ENCODE results near the gene ADARB2. TPM values are rescaled to one million over a fixed set of nuclear protein-coding genes. Genes with fewer than 3 reads are reported as not detected.

ADARB2 gene
- total and polyA plus RNA-seq, 10 of the 15 experiments (the other 5 are each of a cell fraction or from before 2014, with no cell fraction given), result 0.02 to 4.1 (median 0.76) TPM

- no peaks in the 10 kb centered on the region for H4K20me1 ChIP-seq (ENCODE audit: control insufficient read depth, insufficient read depth)
- DNase-seq (ENCODE audit: low read depth, low spot score) (no peak), FAIRE-seq (no peak), ATAC-seq (no peak)
- no peak overlapping the region for H3K9ac ChIP-seq (ENCODE audit: control insufficient read depth, insufficient read depth, low read length)
- intact Hi-C loops (cut with micrococcal nuclease; ENCODE audit: unreplicated experiment) (no loop called here), in situ Hi-C loops (cut with MboI) (no loop called here)
- H3K27me3 ChIP-seq (replicated peaks in 1 of 2; ENCODE audit: control insufficient read depth in 2 of 2, insufficient read depth in 2 of 2, low read length in 1 of 2), result no peaks in the 10 kb centered on the region; a peak in 2 of 4 replicates
- SMC1A ChIA-PET (ENCODE audit: uncharacterized antibody, unreplicated experiment), result interaction anchor here (0.8 kb wide), 1 partner anchor 543 kb away, joined by 3 read pairs; no protein-coding TSS in a partner anchor
- no peaks in the 10 kb centered on the region for H3K79me2 ChIP-seq (ENCODE audit: control insufficient read depth, insufficient read depth, low read length)
- TF ChIP-seq ZNF592 (IDR thresholded peaks at IDR 0.05) (no peak), MAX (IDR thresholded peaks at IDR 0.05; ENCODE audit: low read depth, low read length) (no peak)
- H3K4me1 ChIP-seq (ENCODE audit: control insufficient read depth, insufficient read depth, low read length), result no peaks in the 10 kb centered on the region
- no peak overlapping the region for H3K27ac ChIP-seq (ENCODE audit: control insufficient read depth, insufficient read depth)
- H3K9me3 ChIP-seq (replicated peaks; ENCODE audit: control insufficient read depth, insufficient read depth, low read length), result no peaks in the 10 kb centered on the region
- RAD21 ChIA-PET (ENCODE audit: unreplicated experiment), result no interaction called here
- 51% methylated on average over 7 of the region's 7 CpGs for WGBS (ENCODE audit: insufficient coverage, insufficient replicate concordance, low lambda C conversion rate, missing lambda C conversion rate)
- H3K4me3 ChIP-seq, result no peak overlapping the region
- CTCF ChIA-PET, result no interaction called here
- H3K4me2 ChIP-seq (ENCODE audit: control insufficient read depth, insufficient read depth), result no peak overlapping the region
- BruUV-seq (replicated peaks), result no TSS peak
- no peaks in the 10 kb centered on the region for H3K36me3 ChIP-seq (ENCODE audit: control insufficient read depth in 2 of 2, insufficient read depth in 2 of 2, low read length in 1 of 2)
- H2AFZ ChIP-seq (ENCODE audit: control insufficient read depth, low read depth, low read length), result no peak overlapping the region
- POLR2A ChIA-PET, result no interaction called here
Measured at GRCh38 chr10:1191752-1192151, 545.6 kb downstream of the ADARB2 start.

Measured in GM12878 (cell line).